ENCODE results near the gene LYPLAL1. TPM values are rescaled to one million over a fixed set of nuclear protein-coding genes. Genes with fewer than 3 reads are reported as not detected.

The LYPLAL1 gene
- total RNA-seq, 1 experiment from 2014 or later = 40.0 TPM

DNA sequence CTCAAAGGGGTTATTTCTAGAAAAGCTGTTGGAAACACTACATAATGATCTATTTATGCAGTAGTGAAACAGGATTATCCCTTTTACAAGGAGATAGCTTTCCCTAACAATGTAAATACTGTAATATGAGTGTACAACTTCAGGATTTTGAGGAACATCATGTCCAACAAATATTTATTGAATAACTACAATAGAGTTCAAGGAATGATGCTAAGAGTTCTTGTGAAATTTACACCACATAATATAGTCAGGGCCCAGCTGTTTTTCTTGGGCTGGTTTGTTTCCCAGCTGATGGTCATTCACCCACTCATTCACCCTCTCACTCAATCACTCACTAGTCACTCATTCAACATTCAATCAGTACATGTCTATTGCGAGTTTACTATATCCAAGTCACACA is 12.3 kb upstream of the LYPLAL1 start (continued):
- no peak for TF ChIP-seq RAD21 (IDR thresholded peaks at IDR 0.05; ENCODE audit: low read depth)
- no peak for TF ChIP-seq POLR2AphosphoS5 (IDR thresholded peaks at IDR 0.05; ENCODE audit: low read depth, low read length)
- TF ChIP-seq, protein P1, sequence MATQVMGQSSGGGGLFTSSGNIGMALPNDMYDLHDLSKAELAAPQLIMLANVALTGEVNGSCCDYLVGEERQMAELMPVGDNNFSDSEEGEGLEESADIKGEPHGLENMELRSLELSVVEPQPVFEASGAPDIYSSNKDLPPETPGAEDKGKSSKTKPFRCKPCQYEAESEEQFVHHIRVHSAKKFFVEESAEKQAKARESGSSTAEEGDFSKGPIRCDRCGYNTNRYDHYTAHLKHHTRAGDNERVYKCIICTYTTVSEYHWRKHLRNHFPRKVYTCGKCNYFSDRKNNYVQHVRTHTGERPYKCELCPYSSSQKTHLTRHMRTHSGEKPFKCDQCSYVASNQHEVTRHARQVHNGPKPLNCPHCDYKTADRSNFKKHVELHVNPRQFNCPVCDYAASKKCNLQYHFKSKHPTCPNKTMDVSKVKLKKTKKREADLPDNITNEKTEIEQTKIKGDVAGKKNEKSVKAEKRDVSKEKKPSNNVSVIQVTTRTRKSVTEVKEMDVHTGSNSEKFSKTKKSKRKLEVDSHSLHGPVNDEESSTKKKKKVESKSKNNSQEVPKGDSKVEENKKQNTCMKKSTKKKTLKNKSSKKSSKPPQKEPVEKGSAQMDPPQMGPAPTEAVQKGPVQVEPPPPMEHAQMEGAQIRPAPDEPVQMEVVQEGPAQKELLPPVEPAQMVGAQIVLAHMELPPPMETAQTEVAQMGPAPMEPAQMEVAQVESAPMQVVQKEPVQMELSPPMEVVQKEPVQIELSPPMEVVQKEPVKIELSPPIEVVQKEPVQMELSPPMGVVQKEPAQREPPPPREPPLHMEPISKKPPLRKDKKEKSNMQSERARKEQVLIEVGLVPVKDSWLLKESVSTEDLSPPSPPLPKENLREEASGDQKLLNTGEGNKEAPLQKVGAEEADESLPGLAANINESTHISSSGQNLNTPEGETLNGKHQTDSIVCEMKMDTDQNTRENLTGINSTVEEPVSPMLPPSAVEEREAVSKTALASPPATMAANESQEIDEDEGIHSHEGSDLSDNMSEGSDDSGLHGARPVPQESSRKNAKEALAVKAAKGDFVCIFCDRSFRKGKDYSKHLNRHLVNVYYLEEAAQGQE (IDR thresholded peaks at IDR 0.05; ENCODE audit: low read depth) = no peak
- TF ChIP-seq, protein P2, sequence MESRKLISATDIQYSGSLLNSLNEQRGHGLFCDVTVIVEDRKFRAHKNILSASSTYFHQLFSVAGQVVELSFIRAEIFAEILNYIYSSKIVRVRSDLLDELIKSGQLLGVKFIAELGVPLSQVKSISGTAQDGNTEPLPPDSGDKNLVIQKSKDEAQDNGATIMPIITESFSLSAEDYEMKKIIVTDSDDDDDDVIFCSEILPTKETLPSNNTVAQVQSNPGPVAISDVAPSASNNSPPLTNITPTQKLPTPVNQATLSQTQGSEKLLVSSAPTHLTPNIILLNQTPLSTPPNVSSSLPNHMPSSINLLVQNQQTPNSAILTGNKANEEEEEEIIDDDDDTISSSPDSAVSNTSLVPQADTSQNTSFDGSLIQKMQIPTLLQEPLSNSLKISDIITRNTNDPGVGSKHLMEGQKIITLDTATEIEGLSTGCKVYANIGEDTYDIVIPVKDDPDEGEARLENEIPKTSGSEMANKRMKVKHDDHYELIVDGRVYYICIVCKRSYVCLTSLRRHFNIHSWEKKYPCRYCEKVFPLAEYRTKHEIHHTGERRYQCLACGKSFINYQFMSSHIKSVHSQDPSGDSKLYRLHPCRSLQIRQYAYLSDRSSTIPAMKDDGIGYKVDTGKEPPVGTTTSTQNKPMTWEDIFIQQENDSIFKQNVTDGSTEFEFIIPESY (IDR thresholded peaks at IDR 0.05; ENCODE audit: extremely low read depth, insufficient replicate concordance, low read length) = no peak

DNA sequence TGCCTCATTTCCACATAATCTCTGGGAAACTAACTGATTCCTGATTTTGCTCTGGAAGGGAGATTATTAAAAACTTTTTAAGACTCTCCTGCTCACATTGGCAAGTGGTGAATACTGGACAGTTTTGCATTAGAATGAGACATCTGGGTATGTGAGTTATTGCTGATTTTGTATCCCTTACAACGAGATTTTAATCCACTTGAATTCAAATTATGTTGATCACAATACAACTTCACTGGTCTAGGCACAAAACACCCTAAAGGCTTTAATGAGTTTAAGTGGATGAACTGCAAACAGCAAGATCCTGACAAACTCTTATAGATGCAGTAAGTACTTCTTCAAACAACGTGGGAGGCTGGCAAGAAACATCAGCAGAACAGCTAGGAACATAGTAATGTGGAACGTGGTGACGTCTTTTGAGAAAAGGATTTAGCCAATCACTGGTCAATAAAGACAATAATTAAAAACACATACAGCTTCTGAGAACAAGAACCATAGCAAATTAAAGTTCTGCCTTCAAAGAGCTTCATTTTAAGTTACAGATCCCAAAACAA is 10.2 kb upstream of the LYPLAL1 start:
- Histone ChIP-seq H3K27me3 (ENCODE audit: insufficient read depth, low read length) (no peaks in the 10 kb centered on the region), H3K4me2 (ENCODE audit: low read length) (no peak overlapping the region), H2AFZ (ENCODE audit: low read depth, low read length, poor library complexity, severe bottlenecking) (no peak overlapping the region), H3K4me1 (ENCODE audit: control insufficient read depth in 1 of 2, insufficient read depth in 2 of 2, low read length in 2 of 2) (no peaks in the 10 kb centered on the region), H3K9ac (ENCODE audit: low read length) (no peak overlapping the region), H3K9me3 (ENCODE audit: control insufficient read depth in 1 of 2, insufficient read depth in 1 of 2, low read depth in 1 of 2, low read length in 2 of 2) (no peaks in the 10 kb centered on the region), H4K20me1 (ENCODE audit: insufficient read depth) (no peaks in the 10 kb centered on the region), H3K27ac (ENCODE audit: low read depth, low read length) (no peak overlapping the region), H3K79me2 (ENCODE audit: insufficient read depth, low read length) (no peaks in the 10 kb centered on the region), H3K36me3 (ENCODE audit: control insufficient read depth in 1 of 2, insufficient read depth in 2 of 2, low read length in 2 of 2) (no peaks in the 10 kb centered on the region), H3K9me2 (ENCODE audit: insufficient read depth) (no peaks in the 10 kb centered on the region), H3K4me3 (replicated peaks in 1 of 2; ENCODE audit: low read depth in 1 of 2, low read length in 2 of 2) (no peak overlapping the region)
- ChIA-PET POLR2A (no interaction called here), CTCF (no interaction called here), RAD21 (ENCODE audit: low non-redundant PET in 1 of 2, low total read pairs in 2 of 2, uncharacterized antibody in 2 of 2, unreplicated experiment in 2 of 2) (no interaction called here)
- BruUV-seq (replicated peaks) = no TSS peak
- ATAC-seq = no peak
- intact Hi-C loops (cut with micrococcal nuclease) = no loop called here
- DNase-seq (ENCODE audit: low read depth, low spot score) = no peak
- no peak for TF ChIP-seq SP1 (IDR thresholded peaks at IDR 0.05; ENCODE audit: low read depth)
- no peak for TF ChIP-seq JUND (IDR thresholded peaks at IDR 0.05)
- TF ChIP-seq RAD21 (IDR thresholded peaks at IDR 0.05; ENCODE audit: low read depth) = no peak
- no peak for TF ChIP-seq ZFX (IDR thresholded peaks at IDR 0.05)
- no peak for TF ChIP-seq POLR2A (IDR thresholded peaks at IDR 0.05; ENCODE audit: borderline replicate concordance, extremely low read depth, insufficient read depth, insufficient read length)
- no peak for TF ChIP-seq EZH2phosphoT487 (IDR thresholded peaks at IDR 0.05; ENCODE audit: borderline replicate concordance)
- TF ChIP-seq YY1 (IDR thresholded peaks at IDR 0.05; ENCODE audit: extremely low read depth, insufficient replicate concordance, low read depth, low read length) = no peak
- no peak for TF ChIP-seq CBX3 (IDR thresholded peaks at IDR 0.05; ENCODE audit: low read depth)
- TF ChIP-seq, protein P3, sequence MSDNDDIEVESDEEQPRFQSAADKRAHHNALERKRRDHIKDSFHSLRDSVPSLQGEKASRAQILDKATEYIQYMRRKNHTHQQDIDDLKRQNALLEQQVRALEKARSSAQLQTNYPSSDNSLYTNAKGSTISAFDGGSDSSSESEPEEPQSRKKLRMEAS (IDR thresholded peaks at IDR 0.05) = no peak
- TF ChIP-seq ZNF274 (IDR thresholded peaks at IDR 0.05; ENCODE audit: low read depth, low read length) = no peak
- TF ChIP-seq EZH2 (IDR thresholded peaks at IDR 0.05) = no peak
- no peak for TF ChIP-seq CEBPB (IDR thresholded peaks at IDR 0.05; ENCODE audit: low read depth)
- TF ChIP-seq SRF (IDR thresholded peaks at IDR 0.05; ENCODE audit: low read depth) = no peak
- TF ChIP-seq, protein P4, sequence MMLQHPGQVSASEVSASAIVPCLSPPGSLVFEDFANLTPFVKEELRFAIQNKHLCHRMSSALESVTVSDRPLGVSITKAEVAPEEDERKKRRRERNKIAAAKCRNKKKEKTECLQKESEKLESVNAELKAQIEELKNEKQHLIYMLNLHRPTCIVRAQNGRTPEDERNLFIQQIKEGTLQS (IDR thresholded peaks at IDR 0.05) = no peak
- no peak for TF ChIP-seq POLR2AphosphoS5 (IDR thresholded peaks at IDR 0.05; ENCODE audit: low read depth, low read length)
- TF ChIP-seq, protein P5, sequence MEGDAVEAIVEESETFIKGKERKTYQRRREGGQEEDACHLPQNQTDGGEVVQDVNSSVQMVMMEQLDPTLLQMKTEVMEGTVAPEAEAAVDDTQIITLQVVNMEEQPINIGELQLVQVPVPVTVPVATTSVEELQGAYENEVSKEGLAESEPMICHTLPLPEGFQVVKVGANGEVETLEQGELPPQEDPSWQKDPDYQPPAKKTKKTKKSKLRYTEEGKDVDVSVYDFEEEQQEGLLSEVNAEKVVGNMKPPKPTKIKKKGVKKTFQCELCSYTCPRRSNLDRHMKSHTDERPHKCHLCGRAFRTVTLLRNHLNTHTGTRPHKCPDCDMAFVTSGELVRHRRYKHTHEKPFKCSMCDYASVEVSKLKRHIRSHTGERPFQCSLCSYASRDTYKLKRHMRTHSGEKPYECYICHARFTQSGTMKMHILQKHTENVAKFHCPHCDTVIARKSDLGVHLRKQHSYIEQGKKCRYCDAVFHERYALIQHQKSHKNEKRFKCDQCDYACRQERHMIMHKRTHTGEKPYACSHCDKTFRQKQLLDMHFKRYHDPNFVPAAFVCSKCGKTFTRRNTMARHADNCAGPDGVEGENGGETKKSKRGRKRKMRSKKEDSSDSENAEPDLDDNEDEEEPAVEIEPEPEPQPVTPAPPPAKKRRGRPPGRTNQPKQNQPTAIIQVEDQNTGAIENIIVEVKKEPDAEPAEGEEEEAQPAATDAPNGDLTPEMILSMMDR (IDR thresholded peaks at IDR 0.05 in 2 of 3, conservative IDR thresholded peaks at IDR 0.05 in 1 of 3; ENCODE audit: borderline replicate concordance in 1 of 3, insufficient read depth in 1 of 3, low read depth in 2 of 3, low read length in 2 of 3) = no peak
